HG03039 (cell line): ENCODE data around the gene WDFY3.

Experiments used
- ATAC-seq: cut with Tn5 transposase; IDR thresholded peaks from one replicate; pipeline ENCODE4 v1.9.1; 2021; ENCODE audit warnings: mild to moderate bottlenecking, moderate library complexity; ENCODE audit not compliant: unreplicated experiment

WDFY3 gene

DNA sequence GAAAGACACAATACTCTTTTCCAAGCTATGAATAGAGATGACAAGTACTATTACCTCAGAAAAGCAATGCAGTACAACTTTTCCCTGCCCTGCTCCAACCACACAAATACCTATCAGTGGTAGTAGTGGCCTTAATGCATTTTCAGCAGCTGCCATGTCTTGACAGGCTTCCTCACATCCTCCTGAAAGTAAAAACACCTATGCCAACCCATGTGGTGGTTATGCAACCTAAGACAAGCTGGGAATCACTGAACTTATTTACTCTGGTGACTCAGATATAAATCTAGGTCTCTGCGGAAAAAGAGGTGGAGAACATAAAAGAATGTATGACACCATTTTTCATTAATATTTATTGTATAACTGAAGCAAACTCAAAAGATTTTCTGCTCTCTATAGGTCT is 14.5 kb downstream of the WDFY3 start:
- no peak for ATAC-seq

DNA sequence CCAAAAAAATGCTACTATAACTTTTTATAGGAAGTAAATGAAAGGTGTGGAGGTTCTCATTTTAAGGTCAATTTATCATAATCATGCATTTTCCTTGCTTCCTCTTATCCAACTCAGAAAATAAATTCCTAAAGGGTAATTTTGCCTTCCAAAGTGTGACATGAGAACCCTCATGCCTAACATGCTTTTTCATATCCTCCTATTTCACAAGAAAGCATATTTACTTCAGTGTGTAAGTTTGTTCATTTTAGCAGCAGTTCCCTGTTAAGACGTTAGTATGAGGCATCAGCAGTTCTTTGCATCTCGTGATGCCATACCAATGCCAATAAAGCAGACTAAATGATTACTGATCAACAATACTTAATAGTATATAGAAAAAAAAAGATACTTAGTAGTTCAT is 18.4 kb downstream of the WDFY3 start:
- ATAC-seq = no peak

DNA sequence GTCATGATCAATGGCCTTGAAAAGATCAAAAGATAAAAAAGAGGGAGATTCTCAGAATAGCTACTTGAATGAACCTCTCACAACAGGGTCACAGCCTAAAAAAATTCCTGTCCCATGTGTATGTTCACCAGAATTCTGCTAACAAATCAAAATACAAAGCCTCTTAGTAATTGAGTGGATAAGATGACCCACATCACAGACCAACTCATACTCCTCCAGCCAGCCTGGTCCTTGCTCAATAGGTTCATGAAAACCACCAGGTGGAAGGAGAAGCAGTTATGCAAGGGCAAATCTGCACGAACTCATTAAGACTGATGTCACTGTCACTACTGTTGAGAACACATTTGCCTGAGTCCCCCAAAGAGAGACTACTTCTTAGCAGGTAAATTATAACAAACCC is 21.5 kb downstream of the WDFY3 start:
- no peak for ATAC-seq

DNA sequence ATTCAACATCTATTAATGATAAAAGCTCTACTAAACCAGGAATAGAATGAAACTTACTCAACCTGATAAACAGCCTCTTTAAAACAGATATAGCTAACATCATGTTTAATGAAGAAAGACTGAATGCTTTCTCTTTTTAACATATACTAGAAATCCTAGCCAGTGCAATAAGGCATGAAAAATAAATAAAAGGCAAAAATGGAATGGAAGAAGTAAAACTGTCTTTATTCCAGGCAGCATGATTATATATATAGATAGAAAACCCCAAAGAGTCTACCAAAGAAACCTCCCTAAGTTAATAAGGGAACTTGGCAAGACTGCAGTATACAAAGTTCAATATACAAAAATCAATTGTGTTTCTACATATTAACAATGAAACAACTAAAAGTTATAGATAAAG is 25.5 kb downstream of the WDFY3 start:
- no peak for ATAC-seq

DNA sequence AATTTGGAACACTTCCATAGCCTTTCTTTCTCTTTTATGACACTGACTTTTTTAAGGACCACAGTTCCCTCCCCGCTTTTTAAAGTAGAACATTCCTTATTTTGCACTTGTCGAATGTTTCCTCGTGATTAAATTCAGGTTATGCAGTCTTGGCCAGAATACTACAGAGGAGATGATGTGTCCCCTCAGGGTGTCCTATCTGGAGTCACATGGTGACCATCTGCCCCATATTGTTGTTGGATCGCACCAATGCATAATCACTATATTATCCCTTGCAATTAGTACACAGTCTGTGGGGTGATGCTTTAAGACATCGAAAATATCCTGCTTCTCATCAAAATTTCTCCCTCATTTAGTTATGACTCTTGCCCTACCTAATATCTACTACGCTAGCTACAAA is 27.4 kb downstream of the WDFY3 start:
- ATAC-seq = no peak

DNA sequence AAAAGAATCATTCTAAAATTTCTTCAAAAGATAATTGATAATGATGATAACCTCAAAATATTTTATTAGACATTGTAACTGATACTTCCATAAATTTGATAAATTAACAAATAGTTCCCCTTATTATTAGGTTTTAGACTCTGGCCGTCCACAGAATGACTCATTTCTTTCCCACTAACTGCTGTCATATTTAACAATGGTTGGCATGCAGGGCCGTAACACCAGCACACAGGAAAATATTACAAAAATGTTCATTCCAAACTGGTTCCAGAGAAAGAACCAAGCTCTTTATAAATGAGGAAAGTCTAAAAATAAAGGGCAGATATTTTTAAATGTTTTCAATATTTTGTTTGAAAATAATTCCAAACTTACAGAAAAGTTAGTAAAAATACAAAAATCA is 28.2 kb downstream of the WDFY3 start:
- ATAC-seq = no peak

DNA sequence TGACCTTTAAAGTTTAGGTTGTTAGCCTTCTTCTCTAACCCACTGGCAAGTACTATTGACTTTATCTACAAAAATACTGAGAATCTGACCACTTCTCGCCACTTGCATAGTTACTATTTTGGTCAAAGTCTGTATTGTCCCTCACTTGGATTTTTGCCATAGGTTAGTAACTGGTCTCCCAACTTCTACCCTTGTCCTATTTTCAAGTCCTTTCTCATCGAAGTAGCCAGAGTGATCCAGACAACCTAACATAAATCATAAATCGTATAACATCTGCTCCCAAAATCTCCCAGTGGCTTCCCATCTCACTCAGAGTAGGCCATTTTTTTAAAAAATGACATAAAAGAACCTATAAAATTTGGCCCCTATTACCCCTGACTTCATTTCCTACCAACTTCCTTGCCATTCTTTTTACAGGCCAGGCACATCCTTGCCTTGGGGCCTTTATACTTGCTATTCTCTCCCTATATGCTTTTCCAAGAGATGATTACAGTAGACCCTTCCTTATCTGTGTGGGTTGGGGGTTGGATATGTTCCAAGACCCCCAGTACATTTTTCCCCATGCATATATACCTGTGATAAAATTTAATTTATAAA is 29.0 kb downstream of the WDFY3 start:
- ATAC-seq = no peak

DNA sequence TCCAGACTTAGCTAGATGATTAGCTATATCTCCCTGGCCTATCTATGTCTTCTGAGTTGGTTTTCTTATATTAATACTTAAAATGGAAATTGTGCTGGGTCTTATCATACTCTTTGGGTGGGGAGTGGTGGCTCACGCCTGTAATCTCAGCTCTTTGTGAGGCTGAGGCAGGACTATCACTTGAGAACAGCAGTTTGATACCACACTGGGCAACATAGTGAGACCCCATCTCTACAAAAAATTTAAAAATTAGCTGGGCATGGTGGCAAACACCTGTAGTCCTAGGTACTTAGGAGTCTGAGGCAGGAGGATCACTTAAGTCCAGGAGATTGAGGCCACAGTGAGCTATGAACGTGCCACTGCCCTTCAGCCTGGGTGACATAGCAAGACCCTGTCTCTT is 30.4 kb downstream of the WDFY3 start:
- ATAC-seq = no peak

DNA sequence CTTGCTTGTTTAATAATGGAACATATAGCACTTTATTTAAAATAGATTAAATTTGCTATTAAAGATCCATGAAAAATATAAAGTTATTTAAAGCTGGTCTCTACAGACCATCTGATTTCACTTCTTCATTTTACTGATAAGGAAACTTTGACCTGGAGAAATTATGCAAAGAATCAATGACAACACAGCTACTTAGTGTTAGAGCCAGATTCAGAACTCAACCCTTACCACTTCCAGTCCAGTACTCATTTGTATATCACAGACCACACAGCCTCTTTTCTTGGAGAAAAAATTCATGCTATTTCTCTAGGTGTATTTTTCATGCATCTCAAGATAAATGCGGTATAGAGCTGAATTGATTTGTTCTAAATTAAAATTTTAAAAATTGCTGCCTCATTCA is 34.0 kb downstream of the WDFY3 start:
- no peak for ATAC-seq

DNA sequence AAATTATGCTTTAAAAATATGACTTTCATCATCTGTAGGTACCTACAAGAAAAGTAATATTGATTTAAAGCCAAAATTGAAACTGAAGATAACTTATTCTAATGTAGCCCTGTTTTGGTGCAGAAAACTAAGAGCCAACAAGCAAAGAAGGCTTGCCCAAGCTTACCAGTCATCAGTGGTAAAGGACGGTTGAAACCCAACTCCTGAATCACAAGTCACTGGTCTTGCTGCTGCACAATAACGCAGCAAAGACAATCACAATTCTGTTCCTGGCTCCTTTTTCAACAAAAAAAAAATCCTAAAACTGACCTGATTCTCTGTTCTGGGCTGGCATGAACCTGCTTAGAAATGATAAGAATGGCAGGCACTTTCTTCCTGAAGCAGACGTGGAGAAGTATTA is 34.5 kb downstream of the WDFY3 start:
- no peak for ATAC-seq

DNA sequence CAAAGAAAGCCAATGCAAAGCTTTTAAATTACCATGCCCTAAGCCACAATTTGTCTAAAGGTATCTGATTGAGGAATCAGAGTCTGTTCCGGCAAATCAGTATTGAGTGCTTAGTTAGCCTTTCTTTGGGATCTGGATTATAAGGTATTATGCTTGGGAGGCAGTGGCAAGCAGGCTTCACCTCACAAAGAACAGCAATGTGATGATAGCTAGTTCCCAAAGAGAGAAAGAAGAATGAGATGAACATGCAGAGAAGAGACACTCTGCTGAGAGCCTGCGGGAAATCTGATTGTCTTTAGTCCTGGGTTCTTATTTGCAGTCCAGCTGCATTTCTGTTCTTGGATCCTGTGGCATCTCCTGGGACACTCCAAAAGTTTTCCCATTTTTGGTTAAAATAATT is 35.2 kb downstream of the WDFY3 start:
- ATAC-seq = no peak

DNA sequence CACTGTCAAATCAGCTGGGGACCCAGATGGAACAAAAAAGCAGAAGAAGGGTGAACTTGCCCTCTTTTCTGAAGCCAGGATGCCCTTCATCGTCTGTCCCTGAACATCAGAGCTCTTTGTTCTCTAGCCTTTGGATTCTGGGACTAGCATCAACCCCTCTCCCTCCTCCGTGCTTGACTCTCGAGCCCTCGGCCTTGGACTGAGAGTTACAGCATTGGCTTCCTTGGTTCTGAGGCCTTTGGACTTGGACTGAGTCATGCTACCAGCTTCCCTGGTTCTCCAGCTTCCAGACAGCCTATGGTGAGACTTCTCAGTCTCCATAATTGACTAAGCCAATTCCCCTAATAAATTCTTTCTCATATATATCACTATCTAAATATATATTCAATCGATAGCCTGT is 38.4 kb downstream of the WDFY3 start:
- ATAC-seq = no peak

DNA sequence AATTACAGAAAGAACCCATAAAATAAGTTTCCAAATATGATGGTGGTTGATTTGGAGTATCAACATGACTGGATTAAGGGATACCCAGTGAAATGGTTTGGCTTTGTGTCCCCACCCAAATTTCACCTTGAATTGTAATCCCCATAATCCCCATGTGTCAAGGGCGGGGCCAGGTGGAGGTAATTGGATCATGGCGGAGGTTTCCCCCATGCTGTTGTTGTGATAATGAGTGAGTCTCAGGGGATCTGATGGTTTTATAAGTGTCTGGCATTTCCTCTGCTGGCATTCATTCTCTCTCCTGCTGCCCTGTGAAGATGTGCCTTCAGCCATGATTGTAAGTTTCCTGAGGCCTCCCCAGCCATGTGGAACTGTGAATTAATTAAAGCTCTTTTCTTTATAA is 39.1 kb downstream of the WDFY3 start:
- ATAC-seq = no peak

DNA sequence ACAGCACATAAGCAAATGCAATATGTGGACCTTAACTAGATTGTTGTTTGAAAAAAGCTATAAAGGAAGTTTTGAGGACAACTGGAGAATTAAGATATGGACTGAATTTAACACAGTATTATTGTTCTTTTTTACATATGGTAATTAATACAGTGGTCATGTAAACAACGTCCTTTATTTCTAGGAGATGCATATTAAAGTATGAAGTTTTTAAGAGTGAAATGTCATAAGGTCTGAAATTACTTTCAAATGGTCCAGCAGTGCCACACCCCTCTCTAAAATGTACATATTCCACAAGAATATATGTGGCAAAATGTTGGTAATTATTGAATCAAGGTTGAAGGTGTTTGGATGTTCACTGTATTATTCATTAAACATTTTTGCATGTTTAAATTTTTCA is 40.9 kb downstream of the WDFY3 start:
- no peak for ATAC-seq

DNA sequence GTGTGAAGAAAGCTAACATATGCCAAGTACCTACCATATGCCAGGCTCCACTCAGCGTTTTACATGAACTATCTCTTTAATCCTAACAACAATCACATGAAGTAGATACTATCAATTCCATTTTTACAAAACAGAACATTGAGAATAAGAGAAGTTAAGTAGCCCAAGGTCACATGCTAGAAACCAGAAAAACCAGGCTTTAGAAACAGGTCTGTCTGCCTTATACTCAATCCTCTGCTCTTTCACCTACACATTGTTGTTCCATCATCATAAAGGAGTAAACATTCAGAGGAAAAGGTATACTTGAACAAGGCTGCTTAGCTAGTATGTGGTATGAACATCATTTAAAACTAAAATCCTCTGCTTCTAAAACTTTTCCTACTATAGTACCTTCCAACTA is 42.1 kb downstream of the WDFY3 start:
- ATAC-seq = no peak

DNA sequence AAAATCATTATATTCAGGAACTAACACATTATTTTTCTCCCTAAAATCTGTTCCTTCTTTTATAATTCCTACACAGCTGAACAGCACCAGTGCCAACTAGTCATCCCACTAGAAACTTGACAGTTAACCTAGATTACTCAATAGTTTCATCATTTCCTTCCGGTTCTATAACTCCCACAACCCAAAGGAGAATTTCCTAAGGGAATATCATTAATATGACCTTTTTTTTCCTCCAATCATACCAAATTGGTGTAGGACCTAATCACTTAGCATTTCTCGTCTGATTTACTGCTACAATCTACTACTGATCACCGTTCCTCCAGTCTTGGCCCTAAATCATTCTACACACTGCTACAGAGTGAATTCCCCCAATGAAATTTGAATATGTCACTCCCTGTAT is 45.9 kb downstream of the WDFY3 start:
- ATAC-seq = no peak

DNA sequence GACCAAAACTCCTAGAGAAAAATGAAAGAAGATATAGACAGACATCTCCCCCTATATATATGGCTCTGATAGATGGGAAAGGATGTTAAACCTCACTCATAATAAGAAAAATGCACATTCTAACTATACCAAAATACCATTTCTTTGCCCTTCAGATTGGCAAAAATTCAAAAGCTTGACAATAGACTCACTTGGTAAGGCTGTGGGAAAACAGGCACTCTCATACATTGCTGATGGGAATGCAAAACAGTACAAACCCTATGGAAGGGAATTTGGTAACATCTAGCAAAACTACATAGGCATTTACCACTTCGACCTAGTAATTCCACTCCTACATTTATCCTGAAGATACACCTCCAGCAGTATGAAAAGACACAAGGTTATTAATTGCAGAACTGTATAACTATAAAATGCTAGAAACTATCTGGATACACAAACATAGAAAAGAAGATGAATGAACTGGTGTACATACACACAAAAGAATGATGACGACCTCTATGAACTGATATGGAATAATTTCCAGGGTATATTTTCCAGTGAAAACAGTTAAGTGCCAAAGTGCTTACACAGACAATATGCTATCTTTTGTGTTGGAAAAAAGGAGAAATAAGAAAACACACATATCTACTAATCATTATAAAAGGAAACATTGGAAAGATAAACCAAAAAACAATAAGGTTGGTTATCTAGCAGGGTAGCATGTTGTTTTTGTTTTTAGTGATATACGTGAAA is 48.5 kb downstream of the WDFY3 start:
- ATAC-seq = no peak

DNA sequence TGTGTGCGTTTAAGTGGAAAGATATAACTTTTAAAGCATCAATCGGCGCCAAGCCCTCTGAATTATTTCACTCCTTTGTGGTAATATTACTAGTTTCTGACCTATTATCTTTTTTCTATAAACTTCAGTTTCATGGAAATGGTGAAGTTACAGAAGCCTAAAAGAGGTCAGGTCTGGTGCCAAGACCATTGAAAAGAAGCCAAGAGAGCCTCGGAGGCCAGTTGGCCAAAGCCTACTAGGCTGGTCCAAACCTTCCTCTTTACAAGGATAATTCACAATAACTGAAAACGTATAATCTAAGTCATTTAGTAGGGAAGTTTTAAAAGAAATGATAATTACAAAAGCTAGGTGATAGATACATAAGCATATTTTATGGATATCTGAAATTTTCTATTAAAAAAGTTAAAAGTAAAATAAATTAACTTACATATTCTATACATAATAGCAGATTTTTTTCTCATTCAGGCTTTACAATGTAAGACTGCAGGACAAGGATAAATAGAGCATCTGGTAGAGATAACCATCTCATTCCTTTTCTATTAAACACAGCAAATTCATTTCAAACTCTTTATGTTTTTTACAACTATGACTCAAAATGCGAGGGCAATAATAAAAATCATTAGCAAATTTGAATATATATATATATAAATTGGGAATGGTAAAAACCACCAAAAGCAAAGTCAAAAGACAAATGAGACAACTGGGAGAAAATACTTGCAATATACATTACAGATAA is 49.2 kb downstream of the WDFY3 start:
- ATAC-seq = no peak

DNA sequence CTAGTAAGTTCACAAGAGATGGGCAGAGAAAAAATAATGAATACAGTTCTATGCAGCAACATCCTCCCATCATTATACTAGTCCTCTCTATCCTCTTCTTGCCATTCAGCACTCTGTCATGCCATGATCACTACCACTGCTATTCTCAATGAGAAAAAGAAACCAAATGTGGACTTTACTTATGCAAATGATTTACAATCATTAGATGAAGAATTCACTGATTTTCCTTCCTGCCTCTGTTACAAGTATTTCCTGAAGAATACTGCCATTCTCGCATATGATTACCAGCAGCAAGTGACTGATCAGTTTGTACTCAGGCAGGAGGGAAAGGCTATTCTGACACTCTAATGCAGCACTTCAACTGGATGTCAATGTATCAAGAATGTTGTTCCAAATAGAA is 50.3 kb downstream of the WDFY3 start:
- ATAC-seq = no peak

DNA sequence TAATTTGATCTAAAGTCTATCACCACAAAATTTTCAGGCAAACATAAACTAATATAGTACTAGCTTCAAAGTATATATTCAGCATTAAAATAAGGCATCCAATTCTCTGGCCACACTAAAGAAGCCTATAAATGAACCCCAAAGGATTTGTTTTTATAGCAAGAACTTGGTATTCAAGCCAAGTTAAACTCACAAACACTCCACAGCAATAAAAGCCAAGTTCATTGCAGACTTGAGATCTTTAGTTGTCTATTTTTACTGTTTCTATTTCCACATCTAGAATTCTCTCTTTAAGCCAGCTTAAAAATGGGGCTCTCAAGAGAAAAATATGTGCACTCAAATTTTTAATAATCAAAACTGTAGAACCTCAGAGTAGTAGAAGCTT is 51.1 kb downstream of the WDFY3 start:
- no peak for ATAC-seq

DNA sequence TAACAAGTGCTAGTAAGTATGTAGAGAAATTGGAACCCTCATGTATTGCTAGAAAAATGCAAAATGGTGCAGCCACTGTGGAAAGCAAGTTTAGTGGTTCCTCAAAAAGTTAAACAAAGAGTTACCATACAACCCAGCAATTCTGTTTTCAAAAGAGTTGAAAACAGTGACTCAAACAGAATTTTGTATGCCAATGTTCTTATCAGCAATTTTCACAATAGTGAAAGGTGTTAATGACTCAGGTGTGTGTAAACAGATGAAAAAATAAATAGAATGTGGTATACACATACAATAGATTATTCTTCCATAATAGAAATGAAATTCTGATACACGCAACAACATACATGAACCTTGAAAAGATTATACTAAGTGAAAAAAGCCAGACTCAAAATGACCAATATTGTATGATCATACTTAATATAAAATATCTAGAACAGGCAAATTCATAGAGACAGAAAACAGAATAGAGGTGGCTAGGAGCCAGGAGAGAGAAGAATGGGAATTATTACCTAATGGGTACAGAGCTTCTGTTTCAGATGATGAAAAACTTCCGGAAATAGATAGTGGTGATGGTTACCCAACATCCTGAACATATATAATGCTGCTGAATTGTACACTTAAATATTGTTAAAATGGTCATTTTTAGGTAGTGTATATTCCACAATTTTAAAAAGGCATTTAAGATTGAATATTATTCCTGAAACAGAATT is 51.6 kb downstream of the WDFY3 start:
- ATAC-seq = no peak

DNA sequence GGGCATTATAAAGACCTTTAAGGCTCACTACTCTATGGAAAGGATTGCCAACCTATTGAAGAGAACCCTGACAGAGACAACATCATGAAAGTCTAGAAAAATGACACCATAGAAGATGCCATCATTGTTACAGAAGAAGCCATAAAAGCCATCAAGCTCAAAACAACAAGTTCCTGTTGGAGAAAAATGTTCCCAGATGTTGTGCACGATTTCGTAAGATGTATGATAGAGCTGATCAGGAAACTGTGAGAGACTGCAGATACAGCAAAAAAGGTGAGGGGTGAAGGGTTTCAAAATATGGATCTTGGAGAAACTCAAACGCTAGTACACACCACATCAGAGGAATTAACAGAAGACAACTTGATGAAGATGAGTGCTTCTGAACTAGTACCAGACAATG is 53.3 kb downstream of the WDFY3 start:
- no peak for ATAC-seq
